ENCODE data around the gene NEURL1. TPM values are rescaled to one million over a fixed set of nuclear protein-coding genes. Genes with fewer than 3 reads are reported as not detected.

The NEURL1 gene
- total RNA-seq, 1 donor from 2014 or later = 3.4 TPM

DNA sequence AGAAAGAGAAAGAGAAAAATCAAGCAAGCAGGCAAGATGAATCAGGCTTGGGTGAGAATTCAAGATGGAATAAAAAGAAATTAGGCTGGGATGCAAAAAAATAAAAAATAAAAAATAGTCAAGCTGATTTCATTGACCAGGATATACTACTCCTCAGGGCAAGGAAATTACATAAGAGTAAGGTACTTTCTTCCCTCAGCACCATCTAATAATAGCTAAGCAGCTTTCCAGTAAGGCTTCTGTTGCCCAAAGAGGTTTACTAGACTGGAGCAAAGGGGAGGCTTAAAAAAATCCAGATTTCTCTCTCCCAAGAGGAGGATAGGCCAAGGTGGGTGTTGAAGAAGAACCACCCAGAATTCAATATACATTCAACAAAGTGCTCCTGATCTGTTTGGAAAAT is 93.6 kb downstream of the NEURL1 start:
- Mint-ChIP-seq H3K27me3 (ENCODE audit: insufficient read depth) (peaks cover 3% of the 10 kb centered on the region), H3K27ac (no peak overlapping the region), H3K36me3 (ENCODE audit: low read depth) (peaks cover 3% of the 10 kb centered on the region), H3K9me3 (no peaks in the 10 kb centered on the region), H3K4me1 (ENCODE audit: low read depth) (peaks cover 13% of the 10 kb centered on the region), H3K4me3 (no peak overlapping the region)
- DNase-seq (ENCODE audit: low spot score) = no peak
- intact Hi-C loops (cut with micrococcal nuclease) = loop anchor here (2.0 kb wide), 1 partner anchor 32 kb away; no protein-coding TSS in a partner anchor

DNA sequence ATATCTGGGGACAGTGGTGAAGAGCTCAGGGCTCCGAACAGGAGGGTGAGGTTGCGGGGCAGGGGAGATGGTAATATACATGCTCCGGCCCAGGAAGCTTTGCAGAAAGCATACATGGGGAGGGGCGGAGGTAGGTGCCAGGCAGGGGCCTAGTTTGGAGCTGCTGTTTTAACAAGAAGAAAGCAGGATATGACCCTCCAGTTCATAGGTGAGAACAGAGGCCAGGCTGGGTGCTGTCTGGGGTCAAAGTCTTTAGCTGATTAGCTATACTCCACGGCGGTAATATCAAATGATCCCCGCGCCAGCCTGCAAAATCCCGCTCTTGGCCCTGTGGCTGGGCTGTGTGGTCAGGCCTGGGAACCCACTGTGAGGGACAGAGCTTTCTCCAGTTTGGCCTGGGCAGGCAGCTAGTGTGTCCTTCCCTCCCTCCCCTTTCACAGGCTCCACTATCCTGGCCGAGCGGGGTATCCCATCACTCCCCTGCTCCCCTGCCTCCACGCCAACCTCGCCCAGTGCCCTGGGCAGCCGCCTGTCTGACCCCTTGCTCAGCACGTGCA is 95.6 kb downstream of the NEURL1 start:
- Mint-ChIP-seq H3K9me3 (no peaks in the 10 kb centered on the region), H3K4me1 (ENCODE audit: low read depth) (peaks cover 7% of the 10 kb centered on the region), H3K36me3 (ENCODE audit: low read depth) (no peaks in the 10 kb centered on the region), H3K27me3 (ENCODE audit: insufficient read depth) (peaks cover 3% of the 10 kb centered on the region), H3K27ac (no peak overlapping the region), H3K4me3 (no peak overlapping the region)
- intact Hi-C loops (cut with micrococcal nuclease) = no loop called here
- no peak for DNase-seq (ENCODE audit: low spot score)

DNA sequence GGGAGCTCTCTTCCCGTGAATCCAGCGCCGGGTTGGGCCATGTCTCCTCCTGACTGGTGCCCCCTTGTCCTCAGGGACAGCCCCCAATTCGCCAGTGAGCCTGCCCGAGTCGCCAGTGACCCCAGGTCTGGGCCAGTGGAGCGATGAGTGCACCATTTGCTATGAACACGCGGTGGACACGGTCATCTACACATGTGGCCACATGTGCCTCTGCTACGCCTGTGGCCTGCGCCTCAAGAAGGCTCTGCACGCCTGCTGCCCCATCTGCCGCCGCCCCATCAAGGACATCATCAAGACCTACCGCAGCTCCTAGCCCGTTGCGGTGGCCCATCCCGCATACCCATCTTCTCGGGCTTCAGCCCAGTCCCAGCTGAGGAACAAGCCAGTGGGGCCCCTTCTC is 96.6 kb downstream of the NEURL1 start:
- Mint-ChIP-seq H3K27me3 (ENCODE audit: insufficient read depth) (peaks cover 3% of the 10 kb centered on the region), H3K27ac (no peak overlapping the region), H3K4me3 (no peak overlapping the region), H3K9me3 (no peaks in the 10 kb centered on the region), H3K4me1 (ENCODE audit: low read depth) (peaks cover 7% of the 10 kb centered on the region), H3K36me3 (ENCODE audit: low read depth) (no peaks in the 10 kb centered on the region)
- intact Hi-C loops (cut with micrococcal nuclease) = no loop called here
- no peak for DNase-seq (ENCODE audit: low spot score)

DNA sequence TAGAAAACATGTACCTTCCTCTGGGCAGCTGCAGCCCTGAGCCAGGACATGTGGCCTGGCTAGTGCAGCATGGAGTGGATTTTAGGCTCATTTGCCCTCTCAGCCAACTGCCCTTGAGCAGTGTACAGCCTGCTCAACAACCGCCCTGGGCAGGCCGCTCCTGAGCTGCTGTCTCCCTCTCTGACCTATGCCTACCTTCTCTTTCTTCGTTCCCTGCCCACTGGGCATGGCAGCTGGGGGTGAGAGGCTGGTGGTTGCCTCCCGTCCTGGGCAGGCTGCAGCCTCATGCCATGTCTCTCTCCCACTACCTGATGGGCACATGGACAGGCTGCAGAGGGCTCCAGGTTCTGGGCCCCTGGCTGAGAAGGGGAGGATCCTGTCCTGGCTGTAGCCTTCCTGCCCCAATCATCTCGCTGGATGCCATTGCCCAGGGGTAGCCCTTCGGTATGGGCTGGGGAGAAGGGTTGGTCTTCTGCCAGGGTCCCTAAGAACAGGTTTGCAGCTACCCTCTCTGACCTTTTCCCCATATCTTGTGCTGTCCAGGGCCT is 97.3 kb downstream of the NEURL1 start:
- Mint-ChIP-seq H3K27me3 (ENCODE audit: insufficient read depth) (peaks cover 3% of the 10 kb centered on the region), H3K27ac (no peak overlapping the region), H3K36me3 (ENCODE audit: low read depth) (no peaks in the 10 kb centered on the region), H3K4me1 (ENCODE audit: low read depth) (peaks cover 7% of the 10 kb centered on the region), H3K9me3 (no peaks in the 10 kb centered on the region), H3K4me3 (no peak overlapping the region)
- intact Hi-C loops (cut with micrococcal nuclease) = no loop called here
- DNase-seq (ENCODE audit: low spot score) = no peak

DNA sequence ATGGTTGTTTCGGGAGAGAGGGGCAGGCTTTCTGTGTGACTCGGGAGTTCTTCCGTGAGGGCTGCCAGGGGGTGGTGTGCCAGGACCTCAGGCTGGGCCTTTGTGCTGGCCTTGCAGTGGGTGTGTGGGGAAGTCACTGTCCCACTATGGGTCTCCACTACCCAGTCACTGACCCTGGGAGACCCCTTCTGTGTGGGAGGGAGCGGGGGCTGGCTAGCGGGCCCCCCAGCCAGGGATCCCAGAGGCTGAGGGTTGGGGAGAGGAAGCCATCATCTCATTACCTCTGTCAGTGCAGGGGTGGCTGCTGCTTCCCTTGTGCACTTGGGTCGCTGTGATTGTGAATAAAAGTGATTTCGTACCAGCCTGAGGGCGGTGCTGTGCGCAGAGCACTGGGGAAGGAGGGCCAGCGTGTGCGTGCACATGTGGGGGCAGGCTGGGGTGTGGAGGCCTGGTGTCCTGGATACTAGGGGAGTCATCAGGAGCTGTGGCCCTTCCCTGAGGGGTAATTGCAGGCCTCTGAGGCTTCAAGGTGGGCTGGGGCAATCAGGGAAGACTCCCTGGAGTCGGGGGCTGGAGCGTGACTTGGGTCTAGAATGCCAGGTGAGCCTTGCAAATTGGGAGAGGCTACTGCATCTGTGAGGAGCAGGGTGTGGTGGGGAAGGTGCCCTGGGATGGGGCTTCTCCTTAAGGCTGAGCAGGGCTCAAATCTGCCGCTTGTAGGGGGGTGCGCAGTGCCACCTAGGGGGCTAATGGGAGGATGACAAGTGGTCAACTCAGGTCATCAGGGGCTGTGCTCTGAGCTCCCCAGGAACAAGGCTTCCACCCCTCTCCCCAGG is 98.9 kb downstream of the NEURL1 start:
- no peaks in the 10 kb centered on the region for H3K36me3 Mint-ChIP-seq (ENCODE audit: low read depth)
- no peak overlapping the region for H3K27ac Mint-ChIP-seq
- H3K9me3 Mint-ChIP-seq = no peaks in the 10 kb centered on the region
- no peaks in the 10 kb centered on the region for H3K27me3 Mint-ChIP-seq (ENCODE audit: insufficient read depth)
- DNase-seq (ENCODE audit: low spot score) = peak; percentile 7
- no peaks in the 10 kb centered on the region for H3K4me1 Mint-ChIP-seq (ENCODE audit: low read depth)
- H3K4me3 Mint-ChIP-seq = no peak overlapping the region
- intact Hi-C loops (cut with micrococcal nuclease) = no loop called here

DNA sequence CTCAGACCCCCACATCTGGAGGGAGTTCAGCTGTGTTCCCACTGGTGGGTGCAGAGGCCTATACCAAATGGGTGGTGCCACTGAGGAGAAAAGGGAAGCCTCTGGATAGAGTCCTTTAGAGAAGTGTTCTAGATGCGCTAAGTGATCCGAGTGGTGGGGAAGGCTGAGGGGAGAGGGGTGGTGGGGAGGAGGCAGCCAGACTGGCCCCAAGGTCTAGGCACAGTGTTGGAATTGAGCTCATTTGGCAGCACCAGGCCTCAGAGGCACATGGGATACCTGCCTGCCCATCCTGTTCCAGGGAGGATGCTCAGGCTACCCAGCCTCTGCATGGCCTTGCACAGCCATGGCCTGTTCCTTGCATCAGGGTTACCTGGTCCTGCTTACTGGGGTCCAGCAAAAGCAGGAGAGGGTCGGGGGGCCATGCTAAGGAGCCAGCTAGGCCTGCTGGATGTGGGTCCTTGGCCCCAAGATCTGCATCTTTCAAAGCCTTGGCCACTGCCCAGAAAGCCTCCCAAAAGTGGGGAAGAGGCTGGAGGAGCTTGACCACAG is 99.6 kb downstream of the NEURL1 start:
- no peaks in the 10 kb centered on the region for H3K9me3 Mint-ChIP-seq
- H3K4me1 Mint-ChIP-seq (ENCODE audit: low read depth) = no peaks in the 10 kb centered on the region
- H3K27me3 Mint-ChIP-seq (ENCODE audit: insufficient read depth) = no peaks in the 10 kb centered on the region
- DNase-seq (ENCODE audit: low spot score) = no peak
- no peak overlapping the region for H3K27ac Mint-ChIP-seq
- intact Hi-C loops (cut with micrococcal nuclease) = no loop called here
- H3K4me3 Mint-ChIP-seq = no peak overlapping the region
- H3K36me3 Mint-ChIP-seq (ENCODE audit: low read depth) = no peaks in the 10 kb centered on the region

DNA sequence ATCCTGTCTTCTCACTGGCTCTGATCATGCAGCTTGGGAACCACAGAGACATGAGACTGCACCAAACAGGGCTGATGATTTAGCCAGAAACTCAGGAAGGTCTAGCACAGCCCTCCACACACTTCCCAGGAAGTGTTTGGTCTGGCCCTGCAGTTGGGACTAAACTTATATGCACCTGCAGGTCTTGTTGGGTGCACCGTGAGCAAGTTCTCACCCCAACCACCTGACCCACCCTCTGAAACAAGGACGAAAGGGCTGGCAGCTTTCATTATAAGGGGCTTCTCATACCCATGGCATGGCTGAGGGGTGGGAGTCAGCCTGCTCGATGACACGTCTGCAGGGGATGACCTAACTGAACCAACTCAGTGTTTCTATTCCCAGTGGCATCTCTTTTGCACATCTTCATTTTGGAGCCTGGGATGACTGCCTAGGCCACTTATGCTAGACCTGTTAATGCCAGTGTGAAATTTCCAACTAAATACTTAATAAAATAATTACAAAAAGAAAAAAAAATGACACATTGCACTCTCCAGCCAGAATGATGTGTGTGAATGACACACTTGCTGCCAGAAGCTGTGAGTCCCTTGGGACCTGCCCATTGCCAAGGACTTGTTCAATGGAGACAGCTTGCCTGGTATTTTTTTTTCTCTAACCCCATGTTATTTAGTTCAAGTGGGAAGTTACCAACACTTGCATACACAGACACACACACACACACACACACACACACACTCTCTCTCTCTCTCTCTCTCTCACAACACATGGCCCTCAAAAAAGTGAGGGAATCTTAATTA is 102.6 kb downstream of the NEURL1 start:
- Mint-ChIP-seq H3K27me3 (ENCODE audit: insufficient read depth) (peaks cover 2% of the 10 kb centered on the region), H3K4me1 (ENCODE audit: low read depth) (peaks cover 5% of the 10 kb centered on the region), H3K4me3 (no peak overlapping the region), H3K27ac (no peak overlapping the region), H3K9me3 (no peaks in the 10 kb centered on the region), H3K36me3 (ENCODE audit: low read depth) (peaks cover 3% of the 10 kb centered on the region)
- intact Hi-C loops (cut with micrococcal nuclease) = no loop called here
- DNase-seq (ENCODE audit: low spot score) = no peak

DNA sequence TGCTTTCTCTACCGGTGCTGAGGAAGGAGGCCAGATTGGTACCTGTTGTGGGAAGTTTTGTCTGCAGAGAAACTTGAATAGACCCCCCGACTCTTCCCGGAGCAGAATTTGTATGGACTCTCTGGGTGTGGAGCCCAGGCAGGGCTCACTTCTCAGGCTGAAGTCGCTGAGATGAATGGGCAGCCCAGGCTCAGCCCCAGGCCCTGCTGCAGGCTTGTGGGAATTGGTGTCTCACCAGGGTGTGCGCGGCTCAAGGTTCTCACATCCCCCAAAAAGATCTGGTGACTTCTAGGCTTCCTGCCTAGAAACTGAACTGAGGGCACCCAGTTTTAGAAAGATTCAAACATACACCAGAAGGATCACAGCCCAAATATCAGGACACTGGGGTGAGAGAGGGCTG is 103.5 kb downstream of the NEURL1 start:
- Mint-ChIP-seq H3K9me3 (no peaks in the 10 kb centered on the region), H3K4me3 (no peak overlapping the region), H3K4me1 (ENCODE audit: low read depth) (peaks cover 5% of the 10 kb centered on the region), H3K27ac (no peak overlapping the region), H3K36me3 (ENCODE audit: low read depth) (peaks cover 3% of the 10 kb centered on the region), H3K27me3 (ENCODE audit: insufficient read depth) (peaks cover 2% of the 10 kb centered on the region)
- DNase-seq (ENCODE audit: low spot score) = no peak
- intact Hi-C loops (cut with micrococcal nuclease) = no loop called here

DNA sequence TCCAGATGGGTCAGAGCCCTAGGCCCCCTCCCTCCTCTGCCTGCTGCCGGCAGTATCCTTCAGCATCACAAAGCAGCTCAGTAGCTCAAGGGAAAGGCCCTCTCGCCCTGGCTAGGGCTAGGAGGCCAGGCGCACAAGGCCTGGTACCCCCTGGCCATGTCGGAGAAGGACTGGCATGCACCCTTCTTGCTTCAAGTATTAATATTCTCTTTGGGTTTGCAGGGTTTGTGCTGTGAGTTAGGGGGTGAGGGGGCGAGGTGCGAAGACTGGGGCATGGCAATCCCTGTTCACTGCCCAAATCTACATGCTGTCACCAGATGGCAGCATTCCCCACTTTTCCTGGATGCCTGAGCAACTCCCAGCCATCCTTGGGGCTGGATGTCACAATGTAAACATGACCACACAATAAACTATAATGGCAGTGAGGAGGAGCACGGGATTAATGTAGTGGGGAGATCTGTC is 105.2 kb downstream of the NEURL1 start:
- Mint-ChIP-seq H3K9me3 (no peaks in the 10 kb centered on the region), H3K27me3 (ENCODE audit: insufficient read depth) (peaks cover 2% of the 10 kb centered on the region), H3K36me3 (ENCODE audit: low read depth) (peaks cover 5% of the 10 kb centered on the region), H3K4me1 (ENCODE audit: low read depth) (peaks cover 5% of the 10 kb centered on the region), H3K4me3 (no peak overlapping the region), H3K27ac (no peak overlapping the region)
- no peak for DNase-seq (ENCODE audit: low spot score)
- intact Hi-C loops (cut with micrococcal nuclease) = no loop called here

DNA sequence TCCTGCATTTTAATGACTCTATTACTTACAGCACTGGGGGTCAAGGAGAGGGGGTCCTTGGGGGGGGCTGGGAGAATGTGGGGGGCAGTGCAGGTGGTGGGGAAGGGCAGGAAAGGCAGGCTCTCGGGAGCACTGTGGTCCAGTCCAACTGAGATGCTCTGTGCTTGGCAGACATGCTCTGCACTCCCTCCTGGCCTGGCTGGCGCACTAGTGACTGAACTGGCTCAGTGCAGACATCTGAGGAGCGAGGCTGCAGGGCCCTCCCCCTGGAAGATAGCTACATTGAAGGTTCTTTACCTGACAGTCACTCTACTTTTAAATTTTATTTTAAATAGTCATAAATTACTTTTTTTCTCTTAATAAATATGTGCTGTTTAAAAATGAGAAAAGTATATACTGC is 105.7 kb downstream of the NEURL1 start:
- Mint-ChIP-seq H3K27ac (no peak overlapping the region), H3K4me1 (ENCODE audit: low read depth) (peaks cover 5% of the 10 kb centered on the region)
- intact Hi-C loops (cut with micrococcal nuclease) = no loop called here

DNA sequence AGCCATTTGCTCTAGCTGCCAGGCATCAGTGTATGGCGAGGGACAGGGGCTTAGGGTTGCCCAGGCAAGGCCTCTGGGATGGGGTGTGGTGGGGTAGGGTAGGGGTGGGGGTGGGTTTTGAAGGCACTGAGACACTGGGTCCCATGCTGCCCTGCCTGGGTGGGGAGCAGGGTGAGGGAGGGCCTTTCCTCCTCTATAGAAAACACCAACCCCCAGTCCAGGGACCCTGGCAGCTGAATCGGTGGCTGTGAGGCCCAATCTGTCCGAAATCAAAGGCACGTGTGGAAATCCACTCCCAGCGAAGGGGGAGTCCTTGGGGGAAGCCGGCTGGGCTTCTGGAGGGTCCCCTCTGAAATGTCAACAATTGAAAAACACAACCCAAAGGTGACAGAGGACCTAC is 106.4 kb downstream of the NEURL1 start:
- Mint-ChIP-seq H3K9me3 (no peaks in the 10 kb centered on the region), H3K4me3 (no peak overlapping the region), H3K36me3 (ENCODE audit: low read depth) (peaks cover 5% of the 10 kb centered on the region), H3K27ac (no peak overlapping the region), H3K4me1 (ENCODE audit: low read depth) (peaks cover 5% of the 10 kb centered on the region), H3K27me3 (ENCODE audit: insufficient read depth) (peaks cover 2% of the 10 kb centered on the region)
- DNase-seq (ENCODE audit: low spot score) = no peak
- intact Hi-C loops (cut with micrococcal nuclease) = no loop called here

More for the DNA sequence above, 105.7 kb downstream of the NEURL1 start:
- no peak for DNase-seq (ENCODE audit: low spot score)
- no peak overlapping the region for H3K4me3 Mint-ChIP-seq
- no peaks in the 10 kb centered on the region for H3K9me3 Mint-ChIP-seq
- H3K36me3 Mint-ChIP-seq (ENCODE audit: low read depth) = peaks cover 5% of the 10 kb centered on the region
- H3K27me3 Mint-ChIP-seq (ENCODE audit: insufficient read depth) = peaks cover 2% of the 10 kb centered on the region

DNA sequence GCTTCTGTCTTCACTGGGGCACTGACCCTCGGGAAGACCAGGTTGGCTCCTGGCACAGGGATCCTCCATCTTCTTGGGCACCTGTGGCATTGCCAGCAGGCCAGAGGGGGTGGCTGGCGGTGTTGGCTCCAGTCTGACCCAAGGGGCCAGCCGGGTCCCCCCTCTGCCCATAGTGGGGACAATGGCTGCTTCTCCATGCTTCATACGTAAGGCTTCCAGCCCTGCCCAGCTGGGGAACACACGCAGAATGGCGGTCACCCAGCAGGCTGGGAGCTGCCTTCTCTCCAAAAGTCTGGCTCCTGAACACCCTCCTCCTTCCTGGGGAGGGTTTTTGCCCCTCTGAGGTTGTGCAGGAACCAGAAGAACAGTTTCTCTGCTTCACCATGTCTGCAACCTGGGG is 106.8 kb downstream of the NEURL1 start:
- Mint-ChIP-seq H3K4me1 (ENCODE audit: low read depth) (peaks cover 5% of the 10 kb centered on the region), H3K27ac (no peak overlapping the region), H3K4me3 (no peak overlapping the region), H3K27me3 (ENCODE audit: insufficient read depth) (peaks cover 2% of the 10 kb centered on the region), H3K9me3 (no peaks in the 10 kb centered on the region), H3K36me3 (ENCODE audit: low read depth) (peaks cover 5% of the 10 kb centered on the region)
- no peak for DNase-seq (ENCODE audit: low spot score)
- intact Hi-C loops (cut with micrococcal nuclease) = no loop called here
